Adrenal gland (tissue), 5 donors: Measurements from ENCODE around the gene TSPEAR.

Experiments
- CTCF ChIP-seq, 6 experiments: fragments of 450-650 bp in 4 of 6; fragments of 200-600 bp in 2 of 6; sonication (generic) in 1 of 6; IDR thresholded peaks; 1 replicate in 5 of 6; 2 replicates in 1 of 6; pipeline versions ENCODE4 v1.5.1 to v1.8.0; 2016 to 2021; ENCODE audit warnings: antibody characterized with exemption in 6 of 6, mild to moderate bottlenecking in 2 of 6, moderate library complexity in 1 of 6
- POLR2A ChIP-seq, 2 donors: fragments of 450-650 bp; IDR thresholded peaks; one replicate each; pipeline ENCODE4 v1.6.1; 2017; ENCODE audit warnings: antibody characterized with exemption in 2 of 2, mild to moderate bottlenecking in 2 of 2, moderate library complexity in 1 of 2
- donor health status: DM: no; HTN: no; CAD: no.

GRCh38 chr21:44466996-44467858 lies 244.1 kb downstream of the TSPEAR start:
- TF ChIP-seq CTCF (IDR thresholded peaks at IDR 0.05) (no peak), POLR2A (IDR thresholded peaks at IDR 0.05) (no peak)
